ENCODE results near the gene GSTP1. TPM values are rescaled to one million over a fixed set of nuclear protein-coding genes. Genes with fewer than 3 reads are reported as not detected.
"Not testable (repeated sequence)": the region's sequence is repeated elsewhere in the genome, so short reads cannot be mapped to it uniquely, and the experiment has no call there.

Gene GSTP1
- total and polyA plus RNA-seq, 2 experiments from 2014 or later, result 1,040 to 1,982 TPM

GRCh38 chr11:67599149-67599548 is 15.5 kb downstream of the GSTP1 start:
- DNase-seq (ENCODE audit: low spot score), result no peak
- H3K4me3 ChIP-seq, result no peak overlapping the region
- H3K9me2 ChIP-seq (replicated peaks; ENCODE audit: insufficient read depth), result no peaks in the 10 kb centered on the region
- 76% methylated on average over 1 of the region's 1 CpG for WGBS (ENCODE audit: low lambda C conversion rate, missing lambda C conversion rate)
- H3K27ac ChIP-seq, result no peak overlapping the region
- H3K79me2 ChIP-seq, result no peaks in the 10 kb centered on the region
- H4K20me1 ChIP-seq (ENCODE audit: insufficient read depth, poor library complexity, severe bottlenecking), result no peaks in the 10 kb centered on the region
- no peaks in the 10 kb centered on the region for H3K9me3 ChIP-seq (ENCODE audit: low read depth)
- TF ChIP-seq CTCF (IDR thresholded peaks at IDR 0.05; ENCODE audit: poor library complexity), result no peak
- no peaks in the 10 kb centered on the region for H3K27me3 ChIP-seq
- no peaks in the 10 kb centered on the region for H3K36me3 ChIP-seq (replicated peaks; ENCODE audit: insufficient read depth, low read depth)
- H2AFZ ChIP-seq, result no peak overlapping the region
- H3K4me1 ChIP-seq (ENCODE audit: insufficient read depth), result no peaks in the 10 kb centered on the region
- no peak overlapping the region for H3K4me2 ChIP-seq

- no peak for DNase-seq (ENCODE audit: low spot score)
- H3K9me2 ChIP-seq (replicated peaks; ENCODE audit: insufficient read depth), result no peaks in the 10 kb centered on the region
- H2AFZ ChIP-seq, result no peak overlapping the region
These were observed 16.9 kb downstream of the GSTP1 start for GRCh38 chr11:67600324-67601029.

GRCh38 chr11:67601098-67601497 is 17.5 kb downstream of the GSTP1 start:
- WGBS (ENCODE audit: low lambda C conversion rate, missing lambda C conversion rate), result 95% methylated on average over 7 of the region's 7 CpGs
- no peaks in the 10 kb centered on the region for H3K79me2 ChIP-seq
- no peaks in the 10 kb centered on the region for H3K9me2 ChIP-seq (replicated peaks; ENCODE audit: insufficient read depth)
- no peak overlapping the region for H3K4me3 ChIP-seq
- H3K9me3 ChIP-seq (ENCODE audit: low read depth), result no peaks in the 10 kb centered on the region
- no peak for DNase-seq (ENCODE audit: low spot score)
- H3K27me3 ChIP-seq, result no peaks in the 10 kb centered on the region
- H4K20me1 ChIP-seq (ENCODE audit: insufficient read depth, poor library complexity, severe bottlenecking), result no peaks in the 10 kb centered on the region
- H3K4me1 ChIP-seq (ENCODE audit: insufficient read depth), result peaks cover 8% of the 10 kb centered on the region
- H3K4me2 ChIP-seq, result no peak overlapping the region
- H3K36me3 ChIP-seq (replicated peaks; ENCODE audit: insufficient read depth, low read depth), result no peaks in the 10 kb centered on the region
- H3K27ac ChIP-seq, result no peak overlapping the region
- no peak overlapping the region for H2AFZ ChIP-seq
- TF ChIP-seq EZH2phosphoT487 (IDR thresholded peaks at IDR 0.05; ENCODE audit: low read depth, severe bottlenecking, unreplicated experiment), result no peak
- TF ChIP-seq EZH2 (IDR thresholded peaks at IDR 0.05; ENCODE audit: borderline replicate concordance), result no peak
- no peak for TF ChIP-seq CTCF (IDR thresholded peaks at IDR 0.05; ENCODE audit: poor library complexity)

More at GRCh38 chr11:67600324-67601029, 16.9 kb downstream of the GSTP1 start:
- H3K4me3 ChIP-seq, result no peak overlapping the region
- H3K9me3 ChIP-seq (ENCODE audit: low read depth), result no peaks in the 10 kb centered on the region
- 86% methylated on average over 7 of the region's 7 CpGs for WGBS (ENCODE audit: low lambda C conversion rate, missing lambda C conversion rate)
- H3K27me3 ChIP-seq, result no peaks in the 10 kb centered on the region
- TF ChIP-seq CTCF (IDR thresholded peaks at IDR 0.05; ENCODE audit: poor library complexity) (no peak), EZH2 (IDR thresholded peaks at IDR 0.05; ENCODE audit: borderline replicate concordance) (no peak), EZH2phosphoT487 (IDR thresholded peaks at IDR 0.05; ENCODE audit: low read depth, severe bottlenecking, unreplicated experiment) (no peak)
- H3K4me2 ChIP-seq, result no peak overlapping the region
- H3K36me3 ChIP-seq (replicated peaks; ENCODE audit: insufficient read depth, low read depth), result no peaks in the 10 kb centered on the region
- H3K79me2 ChIP-seq, result no peaks in the 10 kb centered on the region
- peaks cover 2% of the 10 kb centered on the region for H3K4me1 ChIP-seq (ENCODE audit: insufficient read depth)
- no peaks in the 10 kb centered on the region for H4K20me1 ChIP-seq (ENCODE audit: insufficient read depth, poor library complexity, severe bottlenecking)
- no peak overlapping the region for H3K27ac ChIP-seq

GRCh38 chr11:67604119-67604518 is 20.5 kb downstream of the GSTP1 start:
- not testable (repeated sequence) for H3K4me3 ChIP-seq; DNase-seq (ENCODE audit: low spot score); H3K4me2 ChIP-seq; H4K20me1 ChIP-seq (ENCODE audit: insufficient read depth, poor library complexity, severe bottlenecking); H3K27ac ChIP-seq; H2AFZ ChIP-seq; H3K9me3 ChIP-seq (ENCODE audit: low read depth); H3K36me3 ChIP-seq (replicated peaks; ENCODE audit: insufficient read depth, low read depth); H3K9me2 ChIP-seq (replicated peaks; ENCODE audit: insufficient read depth); H3K27me3 ChIP-seq
- WGBS (ENCODE audit: low lambda C conversion rate, missing lambda C conversion rate), result 81% methylated on average over 2 of the region's 4 CpGs
- peaks cover 18% of the 10 kb centered on the region for H3K79me2 ChIP-seq
- H3K4me1 ChIP-seq (ENCODE audit: insufficient read depth), result peaks cover 15% of the 10 kb centered on the region
